ENCODE data around the gene RTKN. TPM values are rescaled to one million over a fixed set of nuclear protein-coding genes. Genes with fewer than 3 reads are reported as not detected.

The RTKN gene
- total and polyA plus RNA-seq, 2 of the 13 experiments (the other 11 are each of a cell fraction or from before 2014, with no cell fraction given), result 159 to 166 TPM

DNA sequence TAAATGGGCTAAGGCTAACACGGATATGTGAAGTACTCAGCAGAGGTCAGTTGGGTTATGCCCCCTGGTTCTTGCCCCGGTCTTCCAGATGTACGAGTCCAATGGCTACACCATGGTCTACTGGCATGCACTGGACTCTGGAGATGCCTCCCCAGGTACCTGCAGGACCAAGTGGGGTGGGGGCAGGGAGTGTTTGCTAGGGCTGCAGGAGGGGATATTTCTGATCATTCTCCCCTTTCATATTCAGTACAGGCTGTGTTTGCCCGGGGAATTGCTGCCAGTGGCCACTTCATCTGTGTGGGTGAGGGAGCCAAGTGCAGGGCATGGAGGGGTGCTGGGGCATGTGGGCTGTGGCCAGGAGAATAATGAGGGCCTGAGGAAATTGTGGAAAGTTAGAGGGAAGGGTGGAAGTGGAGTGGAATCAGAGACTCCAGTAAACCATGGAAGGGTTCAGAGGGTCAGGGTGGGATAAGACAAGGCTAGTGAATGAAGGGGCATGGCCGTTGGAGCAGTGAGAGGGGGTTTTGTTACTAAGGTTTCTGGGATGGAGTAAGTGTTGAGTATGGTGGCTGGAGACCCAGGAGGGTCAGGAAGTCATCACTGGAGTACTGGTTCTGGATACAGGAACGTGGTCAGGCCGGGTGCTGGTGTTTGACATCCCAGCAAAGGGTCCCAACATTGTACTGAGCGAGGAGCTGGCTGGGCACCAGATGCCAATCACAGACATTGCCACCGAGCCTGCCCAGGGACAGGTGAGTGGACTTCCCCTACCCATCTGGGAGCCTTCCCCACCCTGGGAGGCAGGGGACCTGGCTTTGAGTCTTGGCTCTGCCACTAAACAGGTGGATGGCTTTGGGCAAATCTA lies 18.3 kb downstream of the RTKN start (continued):
- TF ChIP-seq NFE2L2 (IDR thresholded peaks at IDR 0.05; ENCODE audit: low read length) (no peak), RBM22 (optimal IDR thresholded peaks at IDR 0.05; ENCODE audit: low read length) (peak; percentile 32), NFYC (CRISPR knock-in tag; IDR thresholded peaks at IDR 0.05) (0 out of 2 replicates have a peak, but pooled peaks have one; percentile 10), CEBPG (CRISPR knock-in tag; IDR thresholded peaks at IDR 0.05) (no peak), ZNF563 (CRISPR knock-in tag; IDR thresholded peaks at IDR 0.05) (0 out of 2 replicates have a peak, but pooled peaks have one; percentile 28)
- TF ChIP-seq, protein P1, sequence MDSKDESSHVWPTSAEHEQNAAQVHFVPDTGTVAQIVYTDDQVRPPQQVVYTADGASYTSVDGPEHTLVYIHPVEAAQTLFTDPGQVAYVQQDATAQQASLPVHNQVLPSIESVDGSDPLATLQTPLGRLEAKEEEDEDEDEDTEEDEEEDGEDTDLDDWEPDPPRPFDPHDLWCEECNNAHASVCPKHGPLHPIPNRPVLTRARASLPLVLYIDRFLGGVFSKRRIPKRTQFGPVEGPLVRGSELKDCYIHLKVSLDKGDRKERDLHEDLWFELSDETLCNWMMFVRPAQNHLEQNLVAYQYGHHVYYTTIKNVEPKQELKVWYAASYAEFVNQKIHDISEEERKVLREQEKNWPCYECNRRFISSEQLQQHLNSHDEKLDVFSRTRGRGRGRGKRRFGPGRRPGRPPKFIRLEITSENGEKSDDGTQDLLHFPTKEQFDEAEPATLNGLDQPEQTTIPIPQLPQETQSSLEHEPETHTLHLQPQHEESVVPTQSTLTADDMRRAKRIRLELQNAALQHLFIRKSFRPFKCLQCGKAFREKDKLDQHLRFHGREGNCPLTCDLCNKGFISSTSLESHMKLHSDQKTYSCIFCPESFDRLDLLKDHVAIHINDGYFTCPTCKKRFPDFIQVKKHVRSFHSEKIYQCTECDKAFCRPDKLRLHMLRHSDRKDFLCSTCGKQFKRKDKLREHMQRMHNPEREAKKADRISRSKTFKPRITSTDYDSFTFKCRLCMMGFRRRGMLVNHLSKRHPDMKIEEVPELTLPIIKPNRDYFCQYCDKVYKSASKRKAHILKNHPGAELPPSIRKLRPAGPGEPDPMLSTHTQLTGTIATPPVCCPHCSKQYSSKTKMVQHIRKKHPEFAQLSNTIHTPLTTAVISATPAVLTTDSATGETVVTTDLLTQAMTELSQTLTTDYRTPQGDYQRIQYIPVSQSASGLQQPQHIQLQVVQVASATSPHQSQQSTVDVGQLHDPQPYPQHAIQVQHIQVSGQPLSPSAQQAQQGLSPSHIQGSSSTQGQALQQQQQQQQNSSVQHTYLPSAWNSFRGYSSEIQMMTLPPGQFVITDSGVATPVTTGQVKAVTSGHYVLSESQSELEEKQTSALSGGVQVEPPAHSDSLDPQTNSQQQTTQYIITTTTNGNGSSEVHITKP (CRISPR knock-in tag; IDR thresholded peaks at IDR 0.05; ENCODE audit: low read depth), result no peak
- TF ChIP-seq, protein P2, sequence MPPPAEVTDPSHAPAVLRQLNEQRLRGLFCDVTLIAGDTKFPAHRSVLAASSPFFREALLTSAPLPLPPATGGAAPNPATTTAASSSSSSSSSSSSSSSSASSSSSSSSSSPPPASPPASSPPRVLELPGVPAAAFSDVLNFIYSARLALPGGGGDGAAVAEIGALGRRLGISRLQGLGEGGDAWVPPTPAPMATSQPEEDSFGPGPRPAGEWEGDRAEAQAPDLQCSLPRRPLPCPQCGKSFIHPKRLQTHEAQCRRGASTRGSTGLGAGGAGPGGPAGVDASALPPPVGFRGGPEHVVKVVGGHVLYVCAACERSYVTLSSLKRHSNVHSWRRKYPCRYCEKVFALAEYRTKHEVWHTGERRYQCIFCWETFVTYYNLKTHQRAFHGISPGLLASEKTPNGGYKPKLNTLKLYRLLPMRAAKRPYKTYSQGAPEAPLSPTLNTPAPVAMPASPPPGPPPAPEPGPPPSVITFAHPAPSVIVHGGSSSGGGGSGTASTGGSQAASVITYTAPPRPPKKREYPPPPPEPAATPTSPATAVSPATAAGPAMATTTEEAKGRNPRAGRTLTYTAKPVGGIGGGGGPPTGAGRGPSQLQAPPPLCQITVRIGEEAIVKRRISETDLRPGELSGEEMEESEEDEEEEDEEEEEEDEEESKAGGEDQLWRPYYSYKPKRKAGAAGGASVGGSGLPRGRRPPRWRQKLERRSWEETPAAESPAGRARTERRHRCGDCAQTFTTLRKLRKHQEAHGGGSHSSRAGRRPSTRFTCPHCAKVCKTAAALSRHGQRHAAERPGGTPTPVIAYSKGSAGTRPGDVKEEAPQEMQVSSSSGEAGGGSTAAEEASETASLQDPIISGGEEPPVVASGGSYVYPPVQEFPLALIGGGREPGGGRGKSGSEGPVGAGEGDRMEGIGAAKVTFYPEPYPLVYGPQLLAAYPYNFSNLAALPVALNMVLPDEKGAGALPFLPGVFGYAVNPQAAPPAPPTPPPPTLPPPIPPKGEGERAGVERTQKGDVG (CRISPR knock-in tag; IDR thresholded peaks at IDR 0.05; ENCODE audit: borderline replicate concordance), result 0 out of 2 replicates have a peak, but pooled peaks have one; percentile 24
- TF ChIP-seq, protein P3, sequence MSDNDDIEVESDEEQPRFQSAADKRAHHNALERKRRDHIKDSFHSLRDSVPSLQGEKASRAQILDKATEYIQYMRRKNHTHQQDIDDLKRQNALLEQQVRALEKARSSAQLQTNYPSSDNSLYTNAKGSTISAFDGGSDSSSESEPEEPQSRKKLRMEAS (IDR thresholded peaks at IDR 0.05), result 0 out of 2 replicates have a peak, but pooled peaks have one; percentile 7
